HepG2 (cell line): ENCODE data around the gene TFB1M. TPM values are rescaled to one million over a fixed set of nuclear protein-coding genes. Genes with fewer than 3 reads are reported as not detected.

Experiments used
- BORCS8-MEF2B ChIP-seq: sonication (generic); formaldehyde crosslinking; IDR thresholded peaks from 2 replicates; pipeline ENCODE4 v1.8.0; 2022; ENCODE audit warnings: mild to moderate bottlenecking, missing genetic modification reagents
- CTCF ChIP-seq: sonication (generic); formaldehyde crosslinking; IDR thresholded peaks from 2 replicates; pipeline ENCODE4 v1.5.0; 2020; ENCODE audit warnings: mild to moderate bottlenecking, missing genetic modification reagents, moderate library complexity
- GFI1 ChIP-seq: sonication (generic); formaldehyde crosslinking; IDR thresholded peaks from 2 replicates; pipeline ENCODE4 v1.5.0; 2020; ENCODE audit warnings: missing genetic modification reagents, mild to moderate bottlenecking, borderline replicate concordance
- HNF1B ChIP-seq: sonication (generic); formaldehyde crosslinking; IDR thresholded peaks from 2 replicates; pipeline ENCODE4 v1.5.1; 2020; ENCODE audit warnings: mild to moderate bottlenecking, moderate library complexity, missing genetic modification reagents
- KLF16 ChIP-seq, 2 experiments: sonication (generic) in 1 of 2; formaldehyde crosslinking in 1 of 2; IDR thresholded peaks; 2 replicates each; pipeline versions ENCODE4 v1.6.1 to v1.8.0; 2016 to 2023; ENCODE audit warnings: missing genetic modification reagents in 2 of 2, missing compliant biosample characterization in 1 of 2
- NBN ChIP-seq: fragments of 450-650 bp; conservative IDR thresholded peaks from 2 replicates; pipeline ENCODE4 v1.6.1; 2017
- POLR2A ChIP-seq, 2 experiments: IDR thresholded peaks; 2 replicates each; pipeline ENCODE4 v1.6.1; 2011; ENCODE audit warnings: low read depth in 2 of 2, low read length in 2 of 2, mild to moderate bottlenecking in 1 of 2, moderate library complexity in 1 of 2; ENCODE audit not compliant: insufficient read depth in 1 of 2
- POLR2AphosphoS2 ChIP-seq: IDR thresholded peaks from 2 replicates; pipeline ENCODE4 v1.6.1; 2011; ENCODE audit warnings: low read depth, low read length, improper control_type of control experiment
- ZFP41 ChIP-seq: sonication (generic); formaldehyde crosslinking; IDR thresholded peaks from 2 replicates; pipeline ENCODE4 v1.4.0; 2020; ENCODE audit warnings: mild to moderate bottlenecking, missing genetic modification reagents, borderline replicate concordance
- ZNF224 ChIP-seq: sonication (generic); formaldehyde crosslinking; IDR thresholded peaks from 2 replicates; pipeline ENCODE4 v1.5.0; 2020; ENCODE audit warnings: mild to moderate bottlenecking, missing genetic modification reagents
- ZNF280D ChIP-seq: sonication (generic); formaldehyde crosslinking; IDR thresholded peaks from 2 replicates; pipeline ENCODE4 v1.5.1; 2020; ENCODE audit warnings: mild to moderate bottlenecking, missing genetic modification reagents
- ZNF614 ChIP-seq: IDR thresholded peaks from 2 replicates; pipeline ENCODE4 v1.6.1; 2018; ENCODE audit warnings: missing biosample characterization, missing genetic modification reagents, inconsistent platforms, borderline replicate concordance
- ZNF687 ChIP-seq: sonication (generic); formaldehyde crosslinking; IDR thresholded peaks from 2 replicates; pipeline ENCODE4 v1.5.1; 2020; ENCODE audit warnings: mild to moderate bottlenecking, missing genetic modification reagents, moderate library complexity
- ZNF746 ChIP-seq: sonication (generic); formaldehyde crosslinking; IDR thresholded peaks from 2 replicates; pipeline ENCODE4 v1.8.0; 2022; ENCODE audit warnings: mild to moderate bottlenecking, missing genetic modification reagents
- polyA plus RNA-seq, 8 experiments: library from polyadenylated mRNA; depleted of rRNA in 3 of 8; stranded (reverse) in 7 of 8; unstranded in 1 of 8; fragments of >200 nt; fragmentation: Illumina TruSeq in 4 of 8; extraction: Trizol in 4 of 8; gene quantifications; 2 replicates each; pipeline versions ENCODE4 v1.2.1 to v1.2.3, GENCODE V29; 2011 to 2016; ENCODE audit warnings: low read depth in 4 of 8, missing spikeins in 1 of 8, mixed read lengths in 1 of 8; ENCODE audit not compliant: insufficient read depth in 1 of 8
- total RNA-seq, 5 experiments: library from RNA; depleted of rRNA; stranded (reverse); fragments of >200 nt; fragmentation: Illumina TruSeq; extraction: Trizol; gene quantifications; 2 replicates each; pipeline ENCODE4 v1.2.3, GENCODE V29; 2016; ENCODE audit warnings: low read depth in 1 of 5

TFB1M gene
- total and polyA plus RNA-seq, 2 of the 13 experiments (the other 11 are each of a cell fraction or from before 2014, with no cell fraction given), result 91.4 to 122 TPM

- TF ChIP-seq ZNF280D (CRISPR knock-in tag) (0 out of 2 replicates have a peak, but pooled peaks have one; percentile 23), KLF16 (CRISPR knock-in tag; IDR thresholded peaks at IDR 0.05) (no peak), HNF1B (CRISPR knock-in tag) (0 out of 2 replicates have a peak, but pooled peaks have one; percentile 22), NBN (no peak), ZFP41 (CRISPR knock-in tag) (0 out of 2 replicates have a peak, but pooled peaks have one; percentile 41), BORCS8-MEF2B (CRISPR knock-in tag) (no peak), ZNF746 (no peak), GFI1 (CRISPR knock-in tag) (peak; percentile 50; the same call in 1 of the 2 replicates), ZNF224 (CRISPR knock-in tag) (no peak), ZNF614 (0 out of 2 replicates have a peak, but pooled peaks have one; percentile 18), CTCF (CRISPR knock-in tag) (peak; percentile 61), ZNF687 (CRISPR knock-in tag) (peak; percentile 32; the same call in 1 of the 2 replicates), POLR2AphosphoS2 (peak; percentile 77; the same call in 1 of the 2 replicates), POLR2A (IDR thresholded peaks at IDR 0.05; ENCODE audit: insufficient read depth in 1 of 2, low read depth in 2 of 2, low read length in 2 of 2) (peak in 1 of 2 experiments; percentile 57; a peak in 2 of 4 replicates)
These were observed 66.0 kb downstream of the TFB1M start (continued) for GRCh38 chr6:155248008-155249001.
